Peyer's patch (tissue), 4 donors: ENCODE measurements around the gene C11orf54. TPM values are rescaled to one million over a fixed set of nuclear protein-coding genes. Genes with fewer than 3 reads are reported as not detected.

Experiments
- DNase-seq, 3 donors: peaks; one replicate each; pipeline ENCODE4 v3.0.0-alpha.2; 2017 to 2019
- H3K27ac ChIP-seq, 4 donors: fragments of 200-600 bp; sonication (generic); one replicate each; pipeline ENCODE4 v1.5.1; 2016 to 2019
- H3K27me3 ChIP-seq, 2 donors: fragments of 200-600 bp; sonication (generic); one replicate each; pipeline ENCODE4 v1.5.1; 2019
- H3K36me3 ChIP-seq, 3 donors: fragments of 200-600 bp; sonication (generic); one replicate each; pipeline ENCODE4 v1.5.1; 2016 to 2019
- H3K4me1 ChIP-seq, 4 donors: fragments of 200-600 bp; sonication (generic); one replicate each; pipeline ENCODE4 v1.5.1; 2016 to 2019
- H3K4me3 ChIP-seq, 4 donors: fragments of 200-600 bp; sonication (generic); 1 replicate in 3 of 4; 2 replicates in 1 of 4; pipeline ENCODE4 v1.5.1; 2016 to 2019; ENCODE audit warnings: mild to moderate bottlenecking in 1 of 4
- H3K9me3 ChIP-seq, 4 donors: fragments of 200-600 bp; sonication (generic); one replicate each; pipeline ENCODE4 v1.5.1; 2016 to 2019; ENCODE audit warnings: mild to moderate bottlenecking in 1 of 4
- POLR2A ChIP-seq, 2 donors: fragments of 450-650 bp; IDR thresholded peaks; one replicate each; pipeline ENCODE4 v1.5.1; 2017; ENCODE audit warnings: antibody characterized with exemption in 2 of 2, mild to moderate bottlenecking in 2 of 2, moderate library complexity in 2 of 2
- total RNA-seq, 4 donors: library from RNA; depleted of rRNA; stranded (reverse); fragments of >200 nt; gene quantifications; one replicate each; pipeline ENCODE4 v1.1.0, GENCODE V29; 2016
- TF ChIP-seq, protein P1 (sequence below), 6 experiments: fragments of 450-650 bp in 4 of 6; fragments of 200-600 bp in 2 of 6; sonication (generic) in 1 of 6; IDR thresholded peaks; one replicate each; pipeline ENCODE4 v1.5.1; 2017 to 2019; ENCODE audit warnings: antibody characterized with exemption in 6 of 6, mild to moderate bottlenecking in 3 of 6, moderate library complexity in 1 of 6

Gene C11orf54
- total RNA-seq, result 100 to 1,000 TPM in 1 of 4 donors, 10 to 100 TPM in 3; 33.8 to 130 (median 69.0) TPM

DNA sequence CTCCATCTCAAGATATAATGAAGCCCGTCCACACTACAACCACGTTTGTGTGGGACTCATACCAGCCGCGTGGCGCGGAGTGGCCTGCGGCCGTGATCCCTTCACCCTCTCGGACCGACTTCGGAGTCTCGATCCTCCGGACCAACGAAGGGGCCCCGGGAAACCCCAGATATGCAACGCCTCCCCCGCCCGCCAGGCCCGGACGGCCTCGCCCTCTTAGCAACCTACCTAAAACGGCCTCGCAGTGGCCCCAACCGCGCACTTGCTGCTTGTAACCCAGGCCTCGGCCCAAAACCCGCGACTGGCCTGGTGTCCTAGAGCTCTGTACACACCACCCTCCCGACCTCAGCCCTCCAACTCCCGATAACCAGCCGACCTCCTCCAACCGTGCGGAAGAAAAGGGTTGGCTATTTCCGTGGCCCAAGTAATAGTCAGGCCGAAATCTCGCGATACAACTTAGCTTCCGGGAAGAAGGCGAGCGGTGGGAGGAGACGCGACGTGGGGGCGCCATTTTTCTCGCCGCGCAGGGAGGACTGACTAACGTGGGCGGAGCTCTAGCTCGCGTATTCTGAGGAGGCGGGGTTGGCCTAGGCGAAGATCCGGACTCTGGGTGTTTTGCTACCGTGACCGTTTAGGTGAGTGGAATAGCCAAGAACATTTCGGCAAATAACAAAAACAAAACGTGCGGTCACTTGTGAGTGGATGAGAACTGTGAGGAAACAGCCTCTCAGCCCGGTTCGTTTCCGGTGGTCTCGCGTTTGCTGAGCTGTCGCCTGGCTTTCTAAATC is at the start of gene C11orf54, which contains the start of gene TAF1D:
Gene C11orf54 (plus strand): TSS at position 579 of the 788 bp plus-strand sequence. CDS start 5,722 bp downstream, outside the sequence.
Gene TAF1D (minus strand): TSS at position 402 of the 788 bp plus-strand sequence. CDS start 2,191 bp downstream, outside the sequence.
- Histone ChIP-seq H3K4me1 (peaks cover 0 to 61% (median 10%) of the 10 kb centered on the region in 4 donors), H3K36me3 (peaks cover 0 to 39% (median 0%) of the 10 kb centered on the region in 3 donors), H3K27ac (peak within 1 kb of the TSS; percentile 91 to 98 (median 92)), H3K4me3 (peak within 1 kb of the TSS; percentile 66 to 94 (median 79)), H3K9me3 (no peaks in the 10 kb centered on the region), H3K27me3 (no peaks in the 10 kb centered on the region)
- peak; percentile 97 to 99 (median 97) for DNase-seq
- TF ChIP-seq POLR2A (IDR thresholded peaks at IDR 0.05), result peak; percentile 85 to 92
- TF ChIP-seq, protein P1, sequence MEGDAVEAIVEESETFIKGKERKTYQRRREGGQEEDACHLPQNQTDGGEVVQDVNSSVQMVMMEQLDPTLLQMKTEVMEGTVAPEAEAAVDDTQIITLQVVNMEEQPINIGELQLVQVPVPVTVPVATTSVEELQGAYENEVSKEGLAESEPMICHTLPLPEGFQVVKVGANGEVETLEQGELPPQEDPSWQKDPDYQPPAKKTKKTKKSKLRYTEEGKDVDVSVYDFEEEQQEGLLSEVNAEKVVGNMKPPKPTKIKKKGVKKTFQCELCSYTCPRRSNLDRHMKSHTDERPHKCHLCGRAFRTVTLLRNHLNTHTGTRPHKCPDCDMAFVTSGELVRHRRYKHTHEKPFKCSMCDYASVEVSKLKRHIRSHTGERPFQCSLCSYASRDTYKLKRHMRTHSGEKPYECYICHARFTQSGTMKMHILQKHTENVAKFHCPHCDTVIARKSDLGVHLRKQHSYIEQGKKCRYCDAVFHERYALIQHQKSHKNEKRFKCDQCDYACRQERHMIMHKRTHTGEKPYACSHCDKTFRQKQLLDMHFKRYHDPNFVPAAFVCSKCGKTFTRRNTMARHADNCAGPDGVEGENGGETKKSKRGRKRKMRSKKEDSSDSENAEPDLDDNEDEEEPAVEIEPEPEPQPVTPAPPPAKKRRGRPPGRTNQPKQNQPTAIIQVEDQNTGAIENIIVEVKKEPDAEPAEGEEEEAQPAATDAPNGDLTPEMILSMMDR (IDR thresholded peaks at IDR 0.05), result peak in 3 of 6 experiments; percentile 21 to 33 (median 31)

DNA sequence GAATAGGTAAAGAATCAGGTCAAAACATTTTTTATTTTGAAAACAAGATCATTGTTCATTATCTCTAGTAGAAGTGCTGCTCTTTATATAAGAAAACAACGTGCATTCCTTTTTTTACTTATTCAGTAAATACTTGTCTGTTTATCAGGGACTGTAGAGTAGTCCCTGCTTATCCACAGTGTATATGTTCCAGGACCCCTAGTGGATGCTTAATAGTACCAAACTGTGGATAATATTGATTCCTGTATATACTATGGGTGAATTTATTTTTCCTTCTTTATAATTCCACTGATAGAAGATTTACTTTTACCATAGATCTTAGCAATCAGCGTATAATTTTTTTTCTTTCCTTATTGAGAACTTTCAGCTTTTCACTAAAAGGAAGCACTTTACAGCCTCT is 47.4 kb upstream of the C11orf54 start:
- Histone ChIP-seq H3K36me3 (peaks cover 0 to 80% (median 0%) of the 10 kb centered on the region in 3 donors), H3K4me3 (no peak overlapping the region)
- TF ChIP-seq, protein P1 (IDR thresholded peaks at IDR 0.05), result peak in 1 of 6 experiments; percentile 8
- no peak for TF ChIP-seq POLR2A (IDR thresholded peaks at IDR 0.05)

GRCh38 chr11:93694557-93694956 is 46.9 kb upstream of the C11orf54 start:
- Histone ChIP-seq H3K4me1 (no peaks in the 10 kb centered on the region), H3K9me3 (no peaks in the 10 kb centered on the region), H3K27me3 (no peaks in the 10 kb centered on the region), H3K4me3 (no peak overlapping the region), H3K27ac (no peak overlapping the region), H3K36me3 (peaks cover 0 to 80% (median 0%) of the 10 kb centered on the region in 3 donors)
- DNase-seq, result no peak
- no peak for TF ChIP-seq POLR2A (IDR thresholded peaks at IDR 0.05)
- TF ChIP-seq, protein P1 (IDR thresholded peaks at IDR 0.05), result no peak

More for the DNA sequence above, 47.4 kb upstream of the C11orf54 start:
- H3K9me3 ChIP-seq, result no peaks in the 10 kb centered on the region
- no peaks in the 10 kb centered on the region for H3K27me3 ChIP-seq
- H3K4me1 ChIP-seq, result no peaks in the 10 kb centered on the region
- no peak for DNase-seq
- no peak overlapping the region for H3K27ac ChIP-seq

DNA sequence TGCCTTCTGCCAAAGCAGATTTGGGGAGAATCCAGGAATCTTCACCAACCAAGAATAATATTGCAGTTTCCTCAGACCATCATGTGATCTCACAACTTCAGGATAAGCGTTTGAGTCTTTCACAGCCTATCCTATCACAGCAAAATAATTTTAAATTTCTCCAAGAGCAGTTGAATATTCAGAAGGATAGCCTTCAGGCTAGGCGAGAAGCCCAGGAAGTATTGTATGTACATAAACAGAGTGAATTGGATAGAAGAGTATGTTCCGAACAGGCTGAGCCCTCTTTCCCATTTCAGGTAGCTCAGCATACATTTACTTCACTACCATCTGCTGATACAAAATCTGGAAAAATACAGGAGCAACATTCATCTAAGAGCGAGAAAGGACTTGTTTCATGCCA is 43.9 kb upstream of the C11orf54 start:
- no peak for TF ChIP-seq POLR2A (IDR thresholded peaks at IDR 0.05)
- TF ChIP-seq, protein P1 (IDR thresholded peaks at IDR 0.05), result no peak
- no peaks in the 10 kb centered on the region for H3K9me3 ChIP-seq
- H3K27me3 ChIP-seq, result no peaks in the 10 kb centered on the region

DNA sequence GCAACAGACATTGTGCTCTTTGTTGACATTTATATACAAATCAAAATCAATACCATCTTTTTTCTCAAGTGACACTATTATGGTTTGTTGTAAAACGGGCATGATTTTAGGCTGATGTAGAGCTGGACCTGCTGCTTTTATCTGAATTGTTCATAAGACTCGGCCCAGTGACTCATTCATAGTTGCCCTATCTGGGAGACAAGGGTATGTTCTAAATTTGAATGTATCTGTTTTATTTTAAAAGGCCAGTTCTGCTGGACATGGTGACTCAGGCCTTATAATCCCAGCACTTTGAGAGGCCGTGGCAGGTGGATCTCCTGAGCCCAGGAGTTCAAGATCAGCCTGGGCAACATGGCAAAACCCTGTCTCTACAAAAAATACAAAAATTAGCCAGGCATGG is 40.6 kb upstream of the C11orf54 start:
- Histone ChIP-seq H3K4me3 (no peak overlapping the region), H3K27me3 (no peaks in the 10 kb centered on the region), H3K36me3 (peaks cover 0 to 64% (median 0%) of the 10 kb centered on the region in 3 donors), H3K4me1 (no peaks in the 10 kb centered on the region), H3K27ac (no peak overlapping the region), H3K9me3 (no peaks in the 10 kb centered on the region)
- no peak for TF ChIP-seq POLR2A (IDR thresholded peaks at IDR 0.05)
- no peak for DNase-seq

More for the DNA sequence above, 43.9 kb upstream of the C11orf54 start:
- no peak overlapping the region for H3K4me3 ChIP-seq
- H3K36me3 ChIP-seq, result peaks cover 0 to 74% (median 0%) of the 10 kb centered on the region in 3 donors
- no peak overlapping the region for H3K27ac ChIP-seq
- no peaks in the 10 kb centered on the region for H3K4me1 ChIP-seq
- no peak for DNase-seq

- no peak for DNase-seq
- Histone ChIP-seq H3K27ac (no peak overlapping the region), H3K9me3 (no peaks in the 10 kb centered on the region), H3K36me3 (peaks cover 0 to 63% (median 0%) of the 10 kb centered on the region in 3 donors), H3K27me3 (no peaks in the 10 kb centered on the region), H3K4me1 (no peaks in the 10 kb centered on the region), H3K4me3 (no peak overlapping the region)
- no peak for TF ChIP-seq POLR2A (IDR thresholded peaks at IDR 0.05)
- TF ChIP-seq, protein P1 (IDR thresholded peaks at IDR 0.05), result no peak
Observed at GRCh38 chr11:93704237-93704636, 37.2 kb upstream of the C11orf54 start.
